Right lobe of liver (tissue), 6 donors: Measurements from ENCODE around the gene KNL1. TPM values are rescaled to one million over a fixed set of nuclear protein-coding genes. Genes with fewer than 3 reads are reported as not detected.
"Not testable (repeated sequence)": the region's sequence is repeated elsewhere in the genome, so short reads cannot be mapped to it uniquely, and the experiment has no call there.

Source experiments
- ATAC-seq, 4 donors: fragments of 200-7000 bp; cut with Tn5 transposase; one replicate each; pipeline ENCODE4 v1.9.1; 2020; ENCODE audit warnings: mild to moderate bottlenecking in 4 of 4, moderate library complexity in 4 of 4
- DNase-seq, 3 donors: peaks; one replicate each; pipeline ENCODE4 v3.0.0-alpha.2; 2020
- H3K27ac ChIP-seq, 3 donors: fragments of 200-600 bp; one replicate each; pipeline ENCODE4 v1.8.0; 2022
- H3K27me3 ChIP-seq, 2 donors: fragments of 200-600 bp; one replicate each; pipeline ENCODE4 v1.8.0; 2022
- H3K36me3 ChIP-seq, 4 donors: fragments of 200-600 bp; sonication (generic) in 1 of 4; one replicate each; pipeline versions ENCODE4 v1.5.1 to v1.8.0; 2017 to 2022; ENCODE audit warnings: control low read depth in 1 of 4
- H3K4me1 ChIP-seq, 4 donors: fragments of 200-600 bp; sonication (generic) in 1 of 4; one replicate each; pipeline versions ENCODE4 v1.5.1 to v1.8.0; 2017 to 2022; ENCODE audit warnings: control low read depth in 1 of 4
- H3K4me3 ChIP-seq, 3 donors: fragments of 200-600 bp; one replicate each; pipeline ENCODE4 v1.8.0; 2022
- H3K9me3 ChIP-seq, 4 donors: fragments of 200-600 bp; sonication (generic) in 1 of 4; one replicate each; pipeline versions ENCODE4 v1.5.1 to v1.8.0; 2017 to 2022; ENCODE audit warnings: control low read depth in 1 of 4
- CTCF ChIP-seq, 4 donors: fragments of 200-600 bp in 3 of 4; fragments of 450-650 bp in 1 of 4; IDR thresholded peaks; one replicate each; pipeline versions ENCODE4 v1.5.1 to v1.8.0; 2016 to 2022; ENCODE audit warnings: antibody characterized with exemption in 4 of 4, mild to moderate bottlenecking in 2 of 4
- POLR2A ChIP-seq: fragments of 450-650 bp; IDR thresholded peaks from one replicate; pipeline ENCODE4 v1.6.1; 2017; ENCODE audit warnings: antibody characterized with exemption, mild to moderate bottlenecking
- WGBS: methylation state at CpG from one replicate; pipeline ENCODE4 v1.1.6; 2018; ENCODE audit warnings: low coverage, low lambda C conversion rate; ENCODE audit not compliant: insufficient coverage; ENCODE audit errors: missing lambda C conversion rate; 5-methylcytosine and 5-hydroxymethylcytosine counted together
- intact Hi-C, 2 donors: fragments of 100-400 bp; cut with DNase I; formaldehyde crosslinking; loops; one replicate each; pipeline versions ENCODE4 v1.11.2 to v1.14.1; 2022
- total RNA-seq, 6 experiments: library from RNA; depleted of rRNA in 2 of 6; stranded (reverse); fragments of >200 nt in 2 of 6; fragmentation: NEBNext Ultra II Directional in 3 of 6; extraction: Animal tissue kit (Norgen Biotek cat#: 25700) in 3 of 6; gene quantifications; one replicate each; pipeline versions ENCODE4 v1.1.0 to v1.2.4, GENCODE V29; 2016 to 2023
- donor health status: DM: no; HTN: yes; CAD: no.
- donor health status: DM: no; HTN: no; CAD: no.
- donor health status: DM: no; HTN: no; CAD: no.
- donor health status: DM: no; HTN: yes; CAD: no.
- donor health status: DM: no; HTN: yes; CAD: no.

KNL1 gene
- total RNA-seq, 6 experiments from 2014 or later, result 1.6 to 9.6 (median 3.6) TPM

- Histone ChIP-seq H3K27me3 (no peaks in the 10 kb centered on the region), H3K4me3 (no peak overlapping the region), H3K36me3 (no peaks in the 10 kb centered on the region), H3K4me1 (peaks cover 0 to 6% (median 0%) of the 10 kb centered on the region in 4 donors), H3K9me3 (no peaks in the 10 kb centered on the region), H3K27ac (no peak overlapping the region)
- DNase-seq, result no peak
- TF ChIP-seq CTCF (IDR thresholded peaks at IDR 0.05) (no peak), POLR2A (no peak)
- WGBS, result 93% methylated on average over 3 of the region's 7 CpGs
- ATAC-seq, result no peak
- intact Hi-C loops, result no loop called here
These were observed 70.9 kb downstream of the KNL1 start for GRCh38 chr15:40664909-40665308.

DNA sequence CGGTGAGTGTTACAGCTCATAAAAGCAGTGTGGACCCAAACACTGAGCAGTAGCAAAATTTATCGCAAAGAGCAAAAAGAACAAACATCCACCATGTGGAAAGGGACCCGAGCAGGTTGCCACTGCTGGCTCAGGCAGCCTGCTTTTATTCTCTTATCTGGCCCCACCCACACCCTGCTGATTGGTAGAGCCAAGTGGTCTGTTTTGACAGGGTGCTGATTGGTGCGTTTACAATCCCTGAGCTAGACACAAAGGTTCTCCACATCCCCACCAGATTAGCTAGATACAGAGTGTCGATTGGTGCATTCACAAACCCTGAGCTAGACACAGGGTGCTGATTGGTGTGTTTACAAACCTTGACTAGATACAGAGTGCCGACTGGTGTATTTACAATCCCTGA lies 82.2 kb downstream of the KNL1 start:
- H3K4me1 ChIP-seq, ATAC-seq, H3K36me3 ChIP-seq, H3K9me3 ChIP-seq, DNase-seq, intact Hi-C loops, H3K4me3 ChIP-seq, H3K27ac ChIP-seq, H3K27me3 ChIP-seq: not testable (repeated sequence)
- WGBS, result 83% methylated on average over 2 of the region's 6 CpGs

GRCh38 chr15:40676906-40677305 lies 82.9 kb downstream of the KNL1 start:
- H3K27me3 ChIP-seq, H3K9me3 ChIP-seq, ATAC-seq, H3K36me3 ChIP-seq, H3K4me3 ChIP-seq, DNase-seq, H3K4me1 ChIP-seq, H3K27ac ChIP-seq, intact Hi-C loops: not testable (repeated sequence)
- 87% methylated on average over 6 of the region's 38 CpGs for WGBS

- DNase-seq (no peak), ATAC-seq (no peak)
- whole genome bisulfite sequencing, result 100% methylated on average over 1 of the region's 1 CpG
These were observed 86.1 kb downstream of the KNL1 start for GRCh38 chr15:40680151-40680550.

GRCh38 chr15:40680959-40681358 lies 86.9 kb downstream of the KNL1 start:
- intact Hi-C loops, ATAC-seq, H3K27ac ChIP-seq, H3K9me3 ChIP-seq, H3K4me3 ChIP-seq, H3K27me3 ChIP-seq, H3K4me1 ChIP-seq, DNase-seq, H3K36me3 ChIP-seq: not testable (repeated sequence)
- 56% methylated on average over 1 of the region's 1 CpG for WGBS

More at GRCh38 chr15:40680151-40680550, 86.1 kb downstream of the KNL1 start:
- intact Hi-C loops, result no loop called here
- TF ChIP-seq POLR2A (no peak), CTCF (IDR thresholded peaks at IDR 0.05) (no peak)
- no peaks in the 10 kb centered on the region for H3K27me3 ChIP-seq
- H3K36me3 ChIP-seq, result no peaks in the 10 kb centered on the region
- H3K4me3 ChIP-seq, result no peak overlapping the region
- H3K9me3 ChIP-seq, result no peaks in the 10 kb centered on the region
- no peak overlapping the region for H3K27ac ChIP-seq
- H3K4me1 ChIP-seq, result no peaks in the 10 kb centered on the region

- no peaks in the 10 kb centered on the region for H3K4me1 ChIP-seq
These were observed 90.3 kb downstream of the KNL1 start for GRCh38 chr15:40684381-40684780.

More at GRCh38 chr15:40684381-40684780, 90.3 kb downstream of the KNL1 start:
- no peak overlapping the region for H3K4me3 ChIP-seq
- H3K27me3 ChIP-seq, result no peaks in the 10 kb centered on the region
- H3K27ac ChIP-seq, result no peak overlapping the region
- TF ChIP-seq POLR2A (no peak), CTCF (IDR thresholded peaks at IDR 0.05) (no peak)
- ATAC-seq (no peak), DNase-seq (no peak)
- H3K36me3 ChIP-seq, result no peaks in the 10 kb centered on the region
- intact Hi-C loops, result no loop called here
- H3K9me3 ChIP-seq, result no peaks in the 10 kb centered on the region
